Measurements from ENCODE around the gene MAP2K3.

MAP2K3 gene

DNA sequence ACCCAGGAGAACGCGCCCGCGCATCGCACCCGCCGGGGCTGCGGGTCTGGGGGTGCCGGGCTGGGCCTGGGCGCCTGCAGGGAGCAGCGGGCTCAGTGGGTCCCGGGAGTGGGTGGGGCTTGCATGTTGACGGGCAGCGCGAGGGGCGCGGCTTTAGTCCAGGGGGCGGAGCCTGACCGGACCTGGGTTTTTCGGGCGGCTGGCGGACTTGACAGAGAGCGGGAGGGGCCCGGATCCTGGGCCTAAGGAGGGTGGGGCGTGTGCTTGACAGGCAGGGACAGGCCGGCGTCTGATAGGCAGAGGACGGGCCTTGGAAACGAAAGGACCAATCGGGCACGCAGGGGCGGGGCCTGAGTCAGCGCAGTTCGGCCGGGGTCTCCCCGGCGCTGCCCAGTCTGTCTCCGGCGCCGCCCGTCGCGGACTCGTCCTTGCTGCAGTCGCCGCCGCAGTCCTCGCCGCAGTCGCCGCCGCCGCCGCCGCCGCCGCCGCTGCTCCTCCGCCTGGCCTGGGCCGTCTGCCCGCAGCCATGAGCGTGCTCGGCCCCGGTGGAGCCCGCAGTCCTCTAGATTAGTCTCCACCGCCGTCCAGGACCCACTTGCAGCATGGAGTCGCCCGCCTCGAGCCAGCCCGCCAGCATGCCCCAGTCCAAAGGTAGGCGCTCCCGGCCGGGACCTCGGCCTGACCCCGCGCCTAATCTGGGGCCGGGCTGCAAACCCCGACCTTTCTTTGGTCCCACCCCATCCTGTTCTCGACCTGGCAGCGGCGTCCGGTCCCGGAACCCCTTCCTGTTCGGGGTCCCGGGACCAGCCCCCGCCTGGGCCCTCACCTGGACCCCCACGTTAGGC, at the start of gene MAP2K3:
Gene MAP2K3, plus strand, starts transcription at position 393 of the 845 bp plus-strand sequence. Its CDS starts 210 bp downstream, at position 603.
- Histone ChIP-seq H3K4me3 (peak within 1 kb of the TSS; percentile 86), H3K36me3 (ENCODE audit: insufficient read depth, low read length) (no peaks in the 10 kb centered on the region), H3K27ac (no peak within 1 kb of the TSS), H3K9me3 (ENCODE audit: low read depth, low read length) (no peaks in the 10 kb centered on the region), H3K9ac (ENCODE audit: insufficient read length) (peak within 1 kb of the TSS; percentile 67)
- no peak for TF ChIP-seq FOXP2 (optimal IDR thresholded peaks at IDR 0.05; ENCODE audit: control extremely low read depth, extremely low read length, insufficient read depth)
- no peak for TF ChIP-seq POLR2AphosphoS5 (IDR thresholded peaks at IDR 0.05; ENCODE audit: borderline replicate concordance, low read depth, low read length)
- TF ChIP-seq EZH2 (IDR thresholded peaks at IDR 0.05) = no peak
- DNase-seq (ENCODE audit: low read depth, low spot score) = no peak

DNA sequence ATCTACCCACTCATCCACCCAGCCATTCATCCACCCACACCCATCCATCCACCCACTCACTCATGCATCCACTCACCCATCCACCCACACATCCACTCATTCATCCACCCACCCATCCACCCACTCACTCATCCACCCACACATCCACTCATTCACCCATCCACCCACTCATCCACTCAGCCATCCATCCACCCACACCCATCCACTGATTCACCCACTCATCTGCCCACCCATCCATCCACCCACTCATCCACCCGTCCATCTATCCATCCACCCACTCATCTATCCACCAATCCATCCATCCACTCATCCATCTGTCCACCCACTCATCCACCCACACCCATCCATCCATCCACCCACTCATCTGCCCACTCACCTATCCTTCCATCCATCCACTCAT, 48.6 kb upstream of the MAP2K3 start:
- TF ChIP-seq EZH2 (IDR thresholded peaks at IDR 0.05) (no peak), POLR2AphosphoS5 (IDR thresholded peaks at IDR 0.05; ENCODE audit: borderline replicate concordance, low read depth, low read length) (no peak), FOXP2 (optimal IDR thresholded peaks at IDR 0.05; ENCODE audit: control extremely low read depth, extremely low read length, insufficient read depth) (no peak)
- H3K27ac ChIP-seq = no peak overlapping the region
- H3K9me3 ChIP-seq (ENCODE audit: low read depth, low read length) = no peaks in the 10 kb centered on the region
- no peaks in the 10 kb centered on the region for H3K36me3 ChIP-seq (ENCODE audit: insufficient read depth, low read length)
- no peak for DNase-seq (ENCODE audit: low read depth, low spot score)
- H3K4me3 ChIP-seq = no peak overlapping the region
- no peak overlapping the region for H3K9ac ChIP-seq (ENCODE audit: insufficient read length)

DNA sequence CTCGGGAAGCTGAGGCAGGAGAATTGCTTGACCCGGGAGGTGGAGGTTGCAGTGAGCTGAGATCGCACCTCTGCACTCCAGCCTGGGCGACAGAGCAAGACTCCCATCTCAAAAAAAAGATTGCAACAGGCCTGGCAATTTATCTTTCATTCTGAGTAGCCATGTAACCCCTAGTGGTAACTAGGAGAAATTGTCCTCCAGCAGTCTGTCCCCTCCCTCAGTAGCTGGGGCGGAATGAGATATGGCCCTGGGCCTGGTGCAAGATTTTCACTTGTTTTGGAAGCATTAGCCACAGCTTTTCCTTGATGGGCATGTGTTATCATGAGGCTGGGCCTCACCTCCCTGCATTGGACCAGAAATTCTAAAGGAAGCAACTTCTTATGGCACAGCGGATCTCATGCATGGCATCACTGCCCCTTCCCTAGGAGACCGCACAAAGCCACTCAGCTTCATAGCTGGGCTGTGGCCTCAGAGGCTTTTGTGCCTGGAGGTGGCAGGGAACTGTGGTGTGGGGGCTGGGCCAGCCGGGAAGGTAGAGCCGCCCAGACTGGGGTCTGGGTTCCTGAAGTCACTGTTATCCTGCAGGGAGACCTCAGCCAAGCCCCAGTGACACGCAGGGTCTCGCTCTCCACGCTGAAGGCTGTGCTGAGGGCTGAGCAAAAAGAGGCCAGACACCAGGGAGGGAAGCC, 44.7 kb upstream of the MAP2K3 start:
- no peaks in the 10 kb centered on the region for H3K9me3 ChIP-seq (ENCODE audit: low read depth, low read length)
- no peaks in the 10 kb centered on the region for H3K36me3 ChIP-seq (ENCODE audit: insufficient read depth, low read length)
- no peak overlapping the region for H3K4me3 ChIP-seq
- no peak overlapping the region for H3K9ac ChIP-seq (ENCODE audit: insufficient read length)
- H3K27ac ChIP-seq = no peak overlapping the region
- TF ChIP-seq POLR2AphosphoS5 (IDR thresholded peaks at IDR 0.05; ENCODE audit: borderline replicate concordance, low read depth, low read length) (no peak), FOXP2 (optimal IDR thresholded peaks at IDR 0.05; ENCODE audit: control extremely low read depth, extremely low read length, insufficient read depth) (no peak), EZH2 (IDR thresholded peaks at IDR 0.05) (no peak)
- no peak for DNase-seq (ENCODE audit: low read depth, low spot score)

DNA sequence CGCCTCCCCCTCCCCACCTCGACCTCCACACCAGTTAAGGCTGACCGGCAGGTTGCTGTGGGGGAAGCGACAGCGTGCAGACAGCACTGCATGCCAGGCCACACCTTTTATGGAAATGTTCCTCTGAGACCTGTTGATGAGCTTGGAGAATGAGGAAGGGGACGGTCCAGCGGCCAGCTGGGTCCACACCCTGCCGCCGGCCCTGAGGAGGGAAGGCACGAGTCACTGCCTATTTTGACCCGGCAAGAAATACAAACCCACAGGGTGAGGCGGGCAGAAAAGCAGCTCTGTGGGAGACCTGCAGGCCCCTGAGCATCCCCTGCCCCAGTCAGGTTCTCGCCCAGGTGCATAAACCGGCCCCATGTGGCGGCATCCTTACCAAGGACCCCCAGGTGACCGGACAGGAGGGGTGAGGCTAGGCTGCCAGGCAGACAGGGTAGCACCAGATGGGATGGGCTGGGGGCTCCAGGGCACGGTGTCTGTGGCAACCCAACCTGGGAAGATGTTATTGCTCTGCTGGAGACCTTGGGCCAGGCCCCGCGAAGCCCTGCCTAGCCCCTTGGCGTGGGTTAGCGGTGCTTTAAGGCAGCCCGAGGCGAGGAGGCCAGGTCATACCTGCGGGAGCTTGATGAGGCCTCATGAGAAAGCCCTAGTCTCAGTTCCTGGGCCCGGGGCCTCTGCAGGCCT, 44.0 kb upstream of the MAP2K3 start:
- no peak for TF ChIP-seq POLR2AphosphoS5 (IDR thresholded peaks at IDR 0.05; ENCODE audit: borderline replicate concordance, low read depth, low read length)
- no peak for TF ChIP-seq FOXP2 (optimal IDR thresholded peaks at IDR 0.05; ENCODE audit: control extremely low read depth, extremely low read length, insufficient read depth)
- no peak for TF ChIP-seq EZH2 (IDR thresholded peaks at IDR 0.05)
- Histone ChIP-seq H3K36me3 (ENCODE audit: insufficient read depth, low read length) (no peaks in the 10 kb centered on the region), H3K27ac (no peak overlapping the region), H3K9ac (ENCODE audit: insufficient read length) (no peak overlapping the region), H3K9me3 (ENCODE audit: low read depth, low read length) (no peaks in the 10 kb centered on the region), H3K4me3 (no peak overlapping the region)
- DNase-seq (ENCODE audit: low read depth, low spot score) = no peak

DNA sequence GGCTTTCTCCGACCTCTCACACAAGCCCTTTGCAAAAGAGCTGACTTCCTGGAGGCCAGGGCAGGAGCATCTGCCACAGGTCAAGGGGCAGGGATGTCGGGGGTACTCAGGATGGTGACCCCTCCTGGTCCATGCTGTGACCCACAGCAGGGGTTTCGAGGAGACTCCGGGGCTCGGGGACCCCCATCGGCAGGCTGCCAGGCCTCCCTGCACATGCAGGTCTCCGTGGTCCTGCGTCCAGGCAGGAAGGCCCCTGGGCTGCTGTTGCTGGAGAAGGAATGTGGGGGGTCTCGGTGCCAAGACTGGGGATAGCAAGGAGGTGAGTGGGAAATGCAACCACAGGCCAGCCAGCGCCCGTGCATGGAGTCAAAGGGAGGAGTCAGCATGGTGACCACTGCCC, 42.9 kb upstream of the MAP2K3 start:
- no peaks in the 10 kb centered on the region for H3K36me3 ChIP-seq (ENCODE audit: insufficient read depth, low read length)
- H3K4me3 ChIP-seq = no peak overlapping the region
- no peaks in the 10 kb centered on the region for H3K9me3 ChIP-seq (ENCODE audit: low read depth, low read length)
- no peak overlapping the region for H3K9ac ChIP-seq (ENCODE audit: insufficient read length)
- no peak for DNase-seq (ENCODE audit: low read depth, low spot score)
- no peak for TF ChIP-seq POLR2AphosphoS5 (IDR thresholded peaks at IDR 0.05; ENCODE audit: borderline replicate concordance, low read depth, low read length)
- TF ChIP-seq FOXP2 (optimal IDR thresholded peaks at IDR 0.05; ENCODE audit: control extremely low read depth, extremely low read length, insufficient read depth) = no peak
- TF ChIP-seq EZH2 (IDR thresholded peaks at IDR 0.05) = no peak
- H3K27ac ChIP-seq = no peak overlapping the region

DNA sequence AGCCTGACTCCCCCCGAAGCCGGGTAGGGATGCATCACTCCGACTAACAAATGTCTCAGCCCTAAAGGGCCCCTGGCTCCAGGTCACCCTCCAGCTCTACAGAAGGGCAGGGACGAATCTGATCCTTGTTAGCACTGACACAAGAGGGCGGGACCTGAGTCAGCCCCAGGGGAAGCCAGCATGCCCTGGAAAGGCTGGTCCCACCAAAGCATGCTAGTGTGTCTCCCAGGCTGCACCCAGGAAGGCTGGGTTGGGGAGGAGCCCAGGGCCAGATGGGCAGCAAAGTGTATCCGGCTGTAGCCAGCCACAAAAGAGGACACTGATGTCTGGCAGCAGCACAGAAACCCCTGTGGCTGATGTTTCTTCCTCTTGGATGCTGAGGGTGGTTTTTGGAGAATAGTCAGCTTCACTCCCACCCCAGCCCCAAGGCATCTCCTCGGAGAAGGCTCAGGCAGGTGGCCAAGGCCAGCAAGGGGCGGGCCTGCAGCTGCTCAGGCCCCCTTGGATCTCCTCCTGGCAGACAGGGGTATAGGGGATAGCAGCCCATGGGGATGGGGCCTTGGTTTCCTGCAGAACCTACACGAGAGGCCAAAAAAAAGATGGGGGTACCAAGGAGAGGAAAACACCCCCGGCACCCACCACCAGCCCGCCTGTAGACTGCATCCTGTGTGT, 42.3 kb upstream of the MAP2K3 start:
- Histone ChIP-seq H3K9me3 (ENCODE audit: low read depth, low read length) (no peaks in the 10 kb centered on the region), H3K9ac (ENCODE audit: insufficient read length) (no peak overlapping the region), H3K36me3 (ENCODE audit: insufficient read depth, low read length) (no peaks in the 10 kb centered on the region), H3K4me3 (no peak overlapping the region), H3K27ac (no peak overlapping the region)
- no peak for TF ChIP-seq FOXP2 (optimal IDR thresholded peaks at IDR 0.05; ENCODE audit: control extremely low read depth, extremely low read length, insufficient read depth)
- no peak for TF ChIP-seq POLR2AphosphoS5 (IDR thresholded peaks at IDR 0.05; ENCODE audit: borderline replicate concordance, low read depth, low read length)
- no peak for TF ChIP-seq EZH2 (IDR thresholded peaks at IDR 0.05)
- no peak for DNase-seq (ENCODE audit: low read depth, low spot score)

DNA sequence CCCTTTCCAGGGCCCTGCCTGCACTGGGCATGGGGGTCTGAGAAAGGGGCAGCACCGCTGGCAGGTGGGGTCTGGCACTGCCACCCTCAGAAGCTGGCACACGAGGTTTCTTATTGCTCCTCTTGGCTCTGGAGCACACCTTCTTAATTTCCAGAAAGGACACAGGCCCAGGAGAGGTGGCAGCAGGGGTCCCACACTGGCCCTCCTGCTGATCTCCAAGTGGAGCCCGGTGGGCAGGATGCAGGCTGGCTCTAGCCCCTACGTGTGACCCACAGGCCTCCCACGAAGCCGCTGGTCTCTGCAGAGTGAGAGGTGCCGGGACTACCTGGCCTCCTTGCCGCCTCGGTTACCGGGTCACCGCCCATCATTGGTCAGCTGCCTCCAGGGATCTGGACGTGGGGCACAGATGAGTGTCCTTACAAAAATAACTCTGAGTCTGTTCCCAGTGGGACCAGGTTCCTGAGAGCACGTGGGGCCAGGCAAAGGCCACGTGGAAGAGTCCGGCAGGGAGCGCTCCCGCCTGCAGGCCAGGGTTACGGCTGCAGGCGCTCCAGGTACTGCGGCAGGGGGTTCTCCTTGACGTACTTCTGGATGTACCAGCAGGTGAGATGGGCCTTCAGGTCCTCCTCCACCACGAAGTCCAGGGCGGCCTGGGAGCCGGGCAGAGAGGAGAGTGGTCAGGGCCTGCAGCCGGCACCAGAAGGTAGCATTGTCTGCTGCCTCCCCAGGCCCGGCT, 41.6 kb upstream of the MAP2K3 start:
- Histone ChIP-seq H3K4me3 (no peak overlapping the region), H3K9ac (ENCODE audit: insufficient read length) (no peak overlapping the region), H3K27ac (no peak overlapping the region), H3K36me3 (ENCODE audit: insufficient read depth, low read length) (no peaks in the 10 kb centered on the region), H3K9me3 (ENCODE audit: low read depth, low read length) (no peaks in the 10 kb centered on the region)
- TF ChIP-seq POLR2AphosphoS5 (IDR thresholded peaks at IDR 0.05; ENCODE audit: borderline replicate concordance, low read depth, low read length) (no peak), EZH2 (IDR thresholded peaks at IDR 0.05) (no peak), FOXP2 (optimal IDR thresholded peaks at IDR 0.05; ENCODE audit: control extremely low read depth, extremely low read length, insufficient read depth) (no peak)
- no peak for DNase-seq (ENCODE audit: low read depth, low spot score)
